AG08396 (cell line): ENCODE measurements around the gene PRKCE.

Experiments
- DNase-seq: peaks from one replicate; pipeline ENCODE4 v3.0.0; 2012; ENCODE audit warnings: low spot score, mixed read lengths

The PRKCE gene

GRCh38 chr2:46118656-46119371, 467.3 kb downstream of the PRKCE start:
- DNase-seq, result no peak

- DNase-seq, result no peak
Observed at GRCh38 chr2:46119453-46119852, 468.0 kb downstream of the PRKCE start.

GRCh38 chr2:46120792-46121555, 469.5 kb downstream of the PRKCE start:
- no peak for DNase-seq

GRCh38 chr2:46122318-46122976, 471.0 kb downstream of the PRKCE start:
- DNase-seq, result no peak

- DNase-seq, result no peak
Observed at GRCh38 chr2:46123013-46123412, 471.5 kb downstream of the PRKCE start.

GRCh38 chr2:46125798-46126197, 474.3 kb downstream of the PRKCE start:
- no peak for DNase-seq

- no peak for DNase-seq
Observed at GRCh38 chr2:46126571-46126970, 475.1 kb downstream of the PRKCE start.

- no peak for DNase-seq
Observed at GRCh38 chr2:46127176-46127575, 475.7 kb downstream of the PRKCE start.

GRCh38 chr2:46130511-46130910, 479.0 kb downstream of the PRKCE start:
- no peak for DNase-seq

GRCh38 chr2:46132996-46133395, 481.5 kb downstream of the PRKCE start:
- DNase-seq, result no peak

- no peak for DNase-seq
Observed at GRCh38 chr2:46134531-46135227, 483.2 kb downstream of the PRKCE start.

GRCh38 chr2:46135228-46135855, 483.9 kb downstream of the PRKCE start:
- DNase-seq, result no peak

- no peak for DNase-seq
Observed at GRCh38 chr2:46135958-46136357, 484.5 kb downstream of the PRKCE start.

GRCh38 chr2:46136481-46136880, 485.0 kb downstream of the PRKCE start:
- no peak for DNase-seq

GRCh38 chr2:46136953-46137352, 485.5 kb downstream of the PRKCE start:
- no peak for DNase-seq

- no peak for DNase-seq
Observed at GRCh38 chr2:46142546-46143428, 491.3 kb downstream of the PRKCE start.

GRCh38 chr2:46143429-46144132, 492.1 kb downstream of the PRKCE start:
- no peak for DNase-seq

GRCh38 chr2:46144133-46144800, 492.8 kb downstream of the PRKCE start:
- no peak for DNase-seq

GRCh38 chr2:46145017-46145416, 493.5 kb downstream of the PRKCE start:
- no peak for DNase-seq

- DNase-seq, result no peak
Observed at GRCh38 chr2:46145840-46146239, 494.4 kb downstream of the PRKCE start.
